GM18951 (cell line): Measurements from ENCODE around the gene TNS3.

Source experiments
- POLR2A ChIP-seq: IDR thresholded peaks from 4 replicates; pipeline ENCODE4 v1.6.1; 2011; ENCODE audit warnings: mild to moderate bottlenecking; ENCODE audit not compliant: insufficient read length, insufficient read depth; ENCODE audit errors: extremely low read depth
- in situ Hi-C: fragments of 300-500 bp; cut with MboI; formaldehyde crosslinking; loops from one replicate; pipeline ENCODE4 v1.12.0; 2022; ENCODE audit warnings: low sequenced_read_pairs, mixed read lengths, inconsistent platforms; ENCODE audit not compliant: unreplicated experiment

TNS3 gene

GRCh38 chr7:47338026-47338425, 243.9 kb downstream of the TNS3 start:
- no peak for TF ChIP-seq POLR2A
- in situ Hi-C loops, result no loop called here

DNA sequence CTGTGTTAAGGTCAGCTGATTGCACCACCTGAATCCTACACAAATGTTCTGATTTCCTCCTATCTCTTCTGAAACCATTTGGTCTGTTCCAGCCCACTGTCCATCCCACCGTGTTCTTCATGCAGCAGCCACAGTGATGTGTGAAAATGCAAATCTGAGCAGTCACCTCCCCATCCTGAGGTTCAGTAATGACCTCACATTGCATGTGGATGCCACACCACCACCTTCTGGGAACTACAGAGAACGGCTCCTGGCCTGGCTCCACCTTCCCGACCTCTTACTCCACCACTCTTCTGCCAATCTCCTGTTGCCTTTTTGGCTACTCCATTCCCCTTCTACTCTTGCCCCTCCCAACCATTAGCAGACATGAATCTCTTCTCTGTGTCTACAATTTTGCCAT, 244.4 kb downstream of the TNS3 start:
- in situ Hi-C loops, result no loop called here

GRCh38 chr7:47336472-47337425, 245.2 kb downstream of the TNS3 start:
- TF ChIP-seq POLR2A, result no peak
- in situ Hi-C loops, result no loop called here

More for the DNA sequence above, 244.4 kb downstream of the TNS3 start:
- TF ChIP-seq POLR2A, result no peak

DNA sequence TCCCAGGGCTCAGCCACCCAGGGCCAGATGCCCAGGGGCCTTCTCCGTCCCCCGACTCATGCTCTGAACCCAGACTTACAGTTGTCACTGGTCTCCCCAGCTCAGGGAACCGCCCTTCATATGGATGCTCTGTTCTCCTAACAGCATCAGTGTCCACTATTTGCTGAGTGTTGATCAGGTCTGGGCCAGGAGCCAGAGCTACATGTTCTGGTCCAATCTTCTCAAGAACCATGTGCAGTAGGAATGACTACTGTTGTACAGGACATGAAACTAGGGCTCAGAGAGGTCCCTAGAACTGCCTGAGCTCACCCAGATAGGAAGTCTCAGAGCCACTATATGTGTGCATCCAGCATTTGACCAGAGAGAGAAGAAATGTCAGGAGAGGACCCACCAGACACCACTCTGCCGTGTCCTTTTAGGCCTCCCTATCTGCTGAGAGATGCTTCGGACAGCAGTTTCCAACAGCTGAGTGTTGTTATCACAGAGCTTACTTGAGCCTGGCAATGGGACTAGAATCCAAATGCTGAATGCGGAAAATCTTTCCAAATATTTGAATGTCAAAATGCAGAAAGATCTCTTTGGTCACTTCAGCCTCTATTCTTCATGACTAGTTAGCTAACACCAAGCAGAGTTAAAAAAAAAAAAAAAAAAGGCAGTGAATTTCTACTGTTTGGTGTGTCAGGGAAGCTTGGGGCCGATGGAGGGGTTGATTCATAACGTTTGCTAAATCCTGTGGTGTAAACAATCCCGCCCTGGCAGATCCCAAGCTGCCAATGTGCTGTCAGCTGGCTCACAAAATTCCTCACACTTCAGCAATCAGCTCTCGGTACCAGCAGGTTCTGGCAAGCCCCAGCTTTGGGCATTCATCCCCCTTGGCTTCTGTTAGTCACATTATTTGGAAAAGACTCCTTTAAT, 246.1 kb downstream of the TNS3 start:
- in situ Hi-C loops, result no loop called here
- no peak for TF ChIP-seq POLR2A

DNA sequence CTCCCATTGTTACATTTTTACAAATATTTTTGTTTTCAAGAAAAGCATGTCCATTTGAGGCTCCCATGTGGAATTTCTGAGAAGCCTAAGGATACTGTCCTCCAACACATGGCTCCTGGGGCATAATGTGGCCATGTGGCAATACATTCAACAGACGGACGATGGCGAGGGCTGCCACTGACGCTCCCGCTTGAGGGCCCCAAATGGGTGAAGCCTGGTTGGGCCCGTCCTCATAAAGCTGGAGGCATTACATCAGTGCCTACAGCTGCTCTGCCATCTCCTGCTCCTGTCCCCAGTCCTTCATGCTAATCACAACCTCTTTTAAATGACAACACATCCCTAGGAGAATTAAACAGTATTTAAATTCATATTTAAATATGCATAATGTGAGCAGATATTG, 246.8 kb downstream of the TNS3 start:
- in situ Hi-C loops, result no loop called here
- TF ChIP-seq POLR2A, result no peak

GRCh38 chr7:47333959-47334358, 248.0 kb downstream of the TNS3 start:
- no peak for TF ChIP-seq POLR2A
- in situ Hi-C loops, result no loop called here

GRCh38 chr7:47333554-47333887, 248.4 kb downstream of the TNS3 start:
- in situ Hi-C loops, result no loop called here
- no peak for TF ChIP-seq POLR2A

DNA sequence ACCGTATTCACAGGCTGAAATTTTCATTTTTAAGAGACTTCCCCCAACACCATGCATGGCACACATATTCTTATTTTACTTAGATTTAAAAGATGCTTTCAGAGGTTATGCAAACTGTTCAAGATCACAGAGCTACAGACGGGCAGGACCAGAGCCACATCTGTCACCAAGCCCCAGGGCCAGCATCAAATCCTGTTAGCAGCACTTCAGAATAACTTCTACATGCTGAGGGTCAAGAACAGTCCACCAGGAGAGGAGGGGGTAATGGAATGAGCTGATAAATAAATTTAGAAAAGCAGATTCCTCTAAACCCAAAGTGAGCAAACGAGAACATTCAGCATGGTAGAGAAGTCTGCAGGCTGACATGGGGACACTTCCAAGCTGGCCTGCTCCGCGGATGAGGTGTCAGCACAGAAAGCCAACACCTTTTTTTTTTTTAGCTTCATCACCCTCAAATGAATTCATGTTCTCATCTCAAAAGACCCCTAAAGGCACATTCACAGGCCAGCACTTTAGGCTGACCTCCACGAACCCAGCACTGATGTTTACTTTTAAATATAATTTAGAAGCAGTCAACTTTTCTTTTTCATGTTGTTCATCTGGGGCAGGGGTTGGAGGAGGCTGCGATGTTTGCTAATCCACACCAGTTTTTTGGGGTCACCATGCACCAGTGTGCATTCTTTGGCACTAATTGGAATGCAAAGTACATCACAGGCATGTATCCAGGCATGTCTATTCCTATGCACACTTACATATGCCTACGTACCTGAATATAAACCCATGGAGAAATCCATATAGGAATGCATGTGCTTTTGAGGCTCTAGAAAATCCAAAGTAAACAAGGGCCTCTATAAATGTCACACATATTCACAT, 249.0 kb downstream of the TNS3 start:
- in situ Hi-C loops, result no loop called here
- TF ChIP-seq POLR2A, result no peak

DNA sequence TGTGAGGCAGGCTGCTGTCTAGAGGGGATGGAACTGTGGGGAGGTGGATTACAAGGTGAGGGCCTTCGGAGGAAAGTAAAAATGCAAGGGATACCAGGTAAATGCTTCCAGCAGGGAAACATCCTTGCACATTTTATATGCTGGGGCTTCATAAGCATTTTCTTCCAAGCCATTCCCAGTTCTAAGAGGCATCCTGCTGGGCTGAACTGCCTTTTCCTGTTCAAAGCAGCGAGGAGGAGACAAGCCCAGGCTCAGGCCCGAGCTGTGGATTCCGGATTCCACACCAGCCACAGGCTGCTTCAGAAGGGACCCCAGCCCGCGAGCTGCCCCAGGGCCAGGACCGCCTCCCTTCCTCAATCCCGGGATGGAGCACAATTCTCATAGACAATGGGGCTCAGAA, 249.7 kb downstream of the TNS3 start:
- no peak for TF ChIP-seq POLR2A
- in situ Hi-C loops, result no loop called here

DNA sequence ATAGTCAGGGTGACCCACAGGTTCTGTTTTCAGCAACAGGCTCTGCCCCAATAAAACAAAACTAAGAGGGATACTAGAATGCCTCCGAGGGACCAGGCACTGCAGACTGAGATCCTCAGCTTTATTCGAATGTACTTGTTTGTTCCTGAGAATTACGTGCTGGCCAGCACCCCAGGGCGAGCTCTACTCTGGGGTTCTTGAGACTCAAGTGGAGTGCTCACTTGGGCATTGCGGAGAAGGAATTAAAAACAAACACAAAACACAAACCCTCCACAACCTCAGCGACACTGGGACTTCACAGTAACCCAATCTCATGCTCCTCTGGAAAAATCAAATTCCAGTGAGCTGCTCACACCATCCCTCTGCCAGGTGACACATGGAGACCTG, 250.7 kb downstream of the TNS3 start:
- no peak for TF ChIP-seq POLR2A
- in situ Hi-C loops, result no loop called here

DNA sequence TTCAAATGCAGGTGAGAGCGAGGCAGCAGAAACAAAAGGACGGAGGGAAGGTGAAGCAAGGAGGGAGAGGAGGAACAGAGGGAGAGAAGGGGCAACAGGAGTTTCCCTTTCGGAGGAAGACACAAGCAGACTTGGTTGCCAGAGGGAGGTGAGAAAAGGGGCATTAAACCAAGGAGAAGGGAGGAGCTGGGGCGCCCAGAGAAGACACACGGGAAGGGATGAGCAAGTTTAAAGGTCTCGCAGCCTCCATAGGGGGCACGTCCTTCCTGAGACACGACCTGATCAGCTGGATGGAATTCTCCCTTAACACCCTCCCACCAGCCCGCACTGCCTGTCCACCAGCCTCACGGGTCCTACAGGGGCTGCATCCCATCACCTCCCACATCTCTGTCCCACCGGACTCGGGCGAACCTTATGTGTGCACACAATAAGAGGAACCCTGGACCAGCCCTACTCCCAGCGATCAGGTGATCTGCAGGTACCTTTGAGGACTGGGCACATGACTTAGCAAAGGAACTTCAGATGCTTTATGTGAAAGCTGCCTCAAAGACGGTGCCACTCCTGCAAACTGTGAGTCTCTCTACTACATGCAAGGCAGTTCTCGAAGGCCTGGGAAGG, 251.2 kb downstream of the TNS3 start:
- in situ Hi-C loops, result no loop called here
- no peak for TF ChIP-seq POLR2A

DNA sequence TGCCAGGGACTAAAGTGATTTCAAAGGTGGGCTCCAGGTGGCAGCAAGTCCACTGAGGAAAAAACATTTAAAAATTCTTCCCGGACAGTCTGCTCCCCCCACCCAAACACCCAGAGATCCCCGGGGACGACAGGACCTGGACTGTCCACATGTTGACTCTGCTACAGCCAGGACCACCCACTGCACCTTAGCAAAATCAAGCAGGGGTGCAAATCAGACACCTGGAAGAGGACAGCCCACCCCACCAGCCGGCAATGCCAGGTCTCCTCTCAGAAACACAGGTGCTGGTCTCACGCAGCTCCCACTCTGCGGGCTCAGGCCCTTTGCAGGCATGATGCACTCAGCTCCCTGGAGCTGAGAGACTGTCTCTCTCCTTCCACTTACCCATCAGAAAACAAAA, 251.9 kb downstream of the TNS3 start:
- TF ChIP-seq POLR2A, result no peak
- in situ Hi-C loops, result no loop called here
